ENCODE results near the gene KRTAP20-3. TPM values are rescaled to one million over a fixed set of nuclear protein-coding genes. Genes with fewer than 3 reads are reported as not detected.

Gene KRTAP20-3
- total RNA-seq, 1 donor from 2014 or later: not detected

DNA sequence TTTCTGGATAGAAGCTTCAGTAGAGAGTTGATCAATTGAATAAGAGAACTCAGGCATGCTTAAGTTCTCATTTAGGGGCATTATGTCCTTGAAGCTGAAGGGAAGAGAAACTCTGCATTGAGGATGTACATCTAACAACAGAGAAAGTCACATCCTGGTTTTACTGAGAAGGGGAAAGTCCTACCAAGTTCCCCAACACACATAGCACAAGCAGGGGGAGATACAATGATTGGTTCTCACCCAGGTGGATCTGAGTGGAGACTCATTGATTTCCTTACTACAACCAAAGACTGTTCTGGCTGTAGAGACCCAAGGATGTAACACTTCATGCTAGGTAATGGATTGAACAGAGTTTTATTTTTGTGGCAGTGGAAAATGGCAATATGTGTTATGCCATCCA, 27.5 kb upstream of the KRTAP20-3 start:
- no peak overlapping the region for H3K27ac Mint-ChIP-seq (ENCODE audit: unreplicated experiment)
- peaks cover 5% of the 10 kb centered on the region for H3K9me3 ChIP-seq (ENCODE audit: insufficient read depth, low read depth, low read length)
- no peaks in the 10 kb centered on the region for H3K4me1 ChIP-seq (ENCODE audit: insufficient read depth, low read length)
- H3K36me3 ChIP-seq (ENCODE audit: insufficient read depth, low read length): no peaks in the 10 kb centered on the region
- H3K27me3 Mint-ChIP-seq (ENCODE audit: low read depth, unreplicated experiment): no peaks in the 10 kb centered on the region
- H4K20me1 ChIP-seq (ENCODE audit: insufficient read depth, low read length): no peaks in the 10 kb centered on the region
- H3K4me2 ChIP-seq (ENCODE audit: low read length): no peak overlapping the region
- no peaks in the 10 kb centered on the region for H3K27me3 ChIP-seq (ENCODE audit: insufficient read depth, low read length)
- DNase-seq (ENCODE audit: low read depth): no peak
- no peak for FAIRE-seq
- no peaks in the 10 kb centered on the region for H3K9me3 Mint-ChIP-seq (ENCODE audit: unreplicated experiment)
- no peak overlapping the region for H3K27ac ChIP-seq (ENCODE audit: low read depth, low read length)
- no peak overlapping the region for H2AFZ ChIP-seq (ENCODE audit: low read depth, low read length)
- H3K36me3 Mint-ChIP-seq (ENCODE audit: low read depth, unreplicated experiment): no peaks in the 10 kb centered on the region
- H3K4me1 Mint-ChIP-seq (ENCODE audit: low read depth, unreplicated experiment): no peaks in the 10 kb centered on the region
- H3K9ac ChIP-seq (ENCODE audit: low read length): no peak overlapping the region
- H3K79me2 ChIP-seq (ENCODE audit: insufficient read depth, low read length): no peaks in the 10 kb centered on the region
- no peak for TF ChIP-seq EZH2 (IDR thresholded peaks at IDR 0.05; ENCODE audit: insufficient read depth, low read length)
- TF ChIP-seq, protein P1, sequence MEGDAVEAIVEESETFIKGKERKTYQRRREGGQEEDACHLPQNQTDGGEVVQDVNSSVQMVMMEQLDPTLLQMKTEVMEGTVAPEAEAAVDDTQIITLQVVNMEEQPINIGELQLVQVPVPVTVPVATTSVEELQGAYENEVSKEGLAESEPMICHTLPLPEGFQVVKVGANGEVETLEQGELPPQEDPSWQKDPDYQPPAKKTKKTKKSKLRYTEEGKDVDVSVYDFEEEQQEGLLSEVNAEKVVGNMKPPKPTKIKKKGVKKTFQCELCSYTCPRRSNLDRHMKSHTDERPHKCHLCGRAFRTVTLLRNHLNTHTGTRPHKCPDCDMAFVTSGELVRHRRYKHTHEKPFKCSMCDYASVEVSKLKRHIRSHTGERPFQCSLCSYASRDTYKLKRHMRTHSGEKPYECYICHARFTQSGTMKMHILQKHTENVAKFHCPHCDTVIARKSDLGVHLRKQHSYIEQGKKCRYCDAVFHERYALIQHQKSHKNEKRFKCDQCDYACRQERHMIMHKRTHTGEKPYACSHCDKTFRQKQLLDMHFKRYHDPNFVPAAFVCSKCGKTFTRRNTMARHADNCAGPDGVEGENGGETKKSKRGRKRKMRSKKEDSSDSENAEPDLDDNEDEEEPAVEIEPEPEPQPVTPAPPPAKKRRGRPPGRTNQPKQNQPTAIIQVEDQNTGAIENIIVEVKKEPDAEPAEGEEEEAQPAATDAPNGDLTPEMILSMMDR (IDR thresholded peaks at IDR 0.05; ENCODE audit: insufficient read depth, low read depth, low read length): no peak
- H3K4me3 ChIP-seq (ENCODE audit: insufficient read depth, low read depth, low read length): no peak overlapping the region
- H3K4me3 Mint-ChIP-seq (ENCODE audit: unreplicated experiment): no peak overlapping the region

DNA sequence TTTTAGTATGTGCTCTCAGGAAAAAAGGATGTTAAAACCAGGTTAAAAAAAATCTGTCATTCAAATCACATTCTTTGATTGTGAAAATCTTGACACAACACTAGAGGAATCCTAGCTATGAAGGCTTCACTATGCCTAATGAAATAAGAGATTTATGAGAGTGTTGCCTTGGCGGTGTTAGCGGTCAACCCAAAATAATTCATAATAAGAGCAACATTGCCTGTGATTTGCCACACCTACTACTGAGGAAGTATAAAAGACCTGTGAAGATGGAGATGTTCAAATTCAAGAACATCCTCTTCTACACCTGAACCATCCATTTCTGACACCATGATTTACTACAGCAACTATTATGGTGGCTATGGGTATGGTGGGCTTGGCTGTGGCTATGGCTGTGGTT, 26.5 kb upstream of the KRTAP20-3 start, which contains the start of gene KRTAP20-1:
TSS of gene KRTAP20-1 (plus strand) at position 301 of the 400 bp plus-strand sequence. CDS start at position 331, 30 bp downstream.
- Histone ChIP-seq H4K20me1 (ENCODE audit: insufficient read depth, low read length) (no peaks in the 10 kb centered on the region), H2AFZ (ENCODE audit: low read depth, low read length) (no peak within 1 kb of the TSS), H3K27ac (ENCODE audit: low read depth, low read length) (no peak within 1 kb of the TSS), H3K4me3 (ENCODE audit: insufficient read depth, low read depth, low read length) (no peak within 1 kb of the TSS), H3K9me3 (ENCODE audit: insufficient read depth, low read depth, low read length) (peaks cover 7% of the 10 kb centered on the region), H3K27me3 (ENCODE audit: insufficient read depth, low read length) (no peaks in the 10 kb centered on the region), H3K9ac (ENCODE audit: low read length) (no peak within 1 kb of the TSS), H3K4me2 (ENCODE audit: low read length) (no peak within 1 kb of the TSS), H3K4me1 (ENCODE audit: insufficient read depth, low read length) (no peaks in the 10 kb centered on the region), H3K79me2 (ENCODE audit: insufficient read depth, low read length) (no peaks in the 10 kb centered on the region), H3K36me3 (ENCODE audit: insufficient read depth, low read length) (no peaks in the 10 kb centered on the region)
- DNase-seq (ENCODE audit: low read depth): no peak
- no peak for FAIRE-seq
- Mint-ChIP-seq H3K4me3 (ENCODE audit: unreplicated experiment) (no peak within 1 kb of the TSS), H3K4me1 (ENCODE audit: low read depth, unreplicated experiment) (no peaks in the 10 kb centered on the region), H3K27me3 (ENCODE audit: low read depth, unreplicated experiment) (no peaks in the 10 kb centered on the region), H3K27ac (ENCODE audit: unreplicated experiment) (no peak within 1 kb of the TSS), H3K9me3 (ENCODE audit: unreplicated experiment) (no peaks in the 10 kb centered on the region), H3K36me3 (ENCODE audit: low read depth, unreplicated experiment) (no peaks in the 10 kb centered on the region)
- TF ChIP-seq EZH2 (IDR thresholded peaks at IDR 0.05; ENCODE audit: insufficient read depth, low read length): no peak
- TF ChIP-seq, protein P1 (IDR thresholded peaks at IDR 0.05; ENCODE audit: insufficient read depth, low read depth, low read length): no peak

DNA sequence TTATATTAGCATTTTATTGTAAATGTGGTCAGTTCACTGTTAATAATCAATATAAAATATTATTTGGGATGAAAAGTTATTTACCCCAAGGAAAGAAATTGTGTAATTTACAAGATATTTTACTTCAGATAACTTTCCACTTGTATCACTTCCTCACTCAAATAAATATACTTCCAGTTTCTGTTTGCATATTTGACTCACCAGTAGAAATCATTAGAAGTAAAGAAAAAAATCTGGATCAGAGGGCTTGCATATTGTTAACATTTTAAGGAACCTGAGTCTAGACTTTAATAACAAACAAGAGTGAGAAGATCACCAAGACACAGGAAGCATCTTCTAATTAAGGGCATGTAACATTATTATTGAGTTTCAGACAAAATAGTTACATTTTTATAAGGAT, 22.6 kb upstream of the KRTAP20-3 start:
- no peak overlapping the region for H3K4me2 ChIP-seq (ENCODE audit: low read length)
- no peaks in the 10 kb centered on the region for H3K36me3 ChIP-seq (ENCODE audit: insufficient read depth, low read length)
- no peaks in the 10 kb centered on the region for H3K79me2 ChIP-seq (ENCODE audit: insufficient read depth, low read length)
- H3K9me3 ChIP-seq (ENCODE audit: insufficient read depth, low read depth, low read length): peaks cover 2% of the 10 kb centered on the region
- no peak overlapping the region for H3K27ac ChIP-seq (ENCODE audit: low read depth, low read length)
- no peaks in the 10 kb centered on the region for H3K4me1 ChIP-seq (ENCODE audit: insufficient read depth, low read length)
- no peak overlapping the region for H3K9ac ChIP-seq (ENCODE audit: low read length)
- Mint-ChIP-seq H3K27ac (ENCODE audit: unreplicated experiment) (no peak overlapping the region), H3K4me1 (ENCODE audit: low read depth, unreplicated experiment) (no peaks in the 10 kb centered on the region), H3K36me3 (ENCODE audit: low read depth, unreplicated experiment) (no peaks in the 10 kb centered on the region), H3K4me3 (ENCODE audit: unreplicated experiment) (no peak overlapping the region), H3K27me3 (ENCODE audit: low read depth, unreplicated experiment) (no peaks in the 10 kb centered on the region), H3K9me3 (ENCODE audit: unreplicated experiment) (peaks cover 4% of the 10 kb centered on the region)
- H2AFZ ChIP-seq (ENCODE audit: low read depth, low read length): no peak overlapping the region
- H3K4me3 ChIP-seq (ENCODE audit: insufficient read depth, low read depth, low read length): no peak overlapping the region
- no peak for FAIRE-seq
- no peaks in the 10 kb centered on the region for H3K27me3 ChIP-seq (ENCODE audit: insufficient read depth, low read length)
- DNase-seq (ENCODE audit: low read depth): no peak
- no peaks in the 10 kb centered on the region for H4K20me1 ChIP-seq (ENCODE audit: insufficient read depth, low read length)
- no peak for TF ChIP-seq EZH2 (IDR thresholded peaks at IDR 0.05; ENCODE audit: insufficient read depth, low read length)
- TF ChIP-seq, protein P1 (IDR thresholded peaks at IDR 0.05; ENCODE audit: insufficient read depth, low read depth, low read length): no peak
